GM12878 (cell line): ENCODE results near the gene PPIE. TPM values are rescaled to one million over a fixed set of nuclear protein-coding genes. Genes with fewer than 3 reads are reported as not detected.
"Not testable (repeated sequence)": the region's sequence is repeated elsewhere in the genome, so short reads cannot be mapped to it uniquely, and the experiment has no call there.

Source experiments
- ATAC-seq: fragments of 200-7000 bp; cut with Tn5 transposase; 3 replicates; pipeline ENCODE4 v1.9.1; 2020; ENCODE audit warnings: mild to moderate bottlenecking, moderate library complexity
- BruUV-seq: library from RNA; stranded (reverse); fragments of 400-500 nt; replicated peaks from 2 replicates; lab custom pipeline; 2021; lab: Mats Ljungman, UMichigan
- CTCF ChIA-PET: fragments of 300-600 bp; sonication (Branson Sonifier 250); formaldehyde crosslinking; extraction: SDS; loops from one replicate; lab custom pipeline; 2021; ENCODE audit warnings: inconsistent platforms; lab: Yijun Ruan, JAX
- POLR2A ChIA-PET: fragments of 350-600 bp; formaldehyde crosslinking; extraction: SDS; loops from one replicate; lab custom pipeline; 2021; ENCODE audit warnings: inconsistent platforms; lab: Charles Lee
- RAD21 ChIA-PET: fragments of 300-600 bp; sonication (Branson Sonifier 250); formaldehyde crosslinking; loops from one replicate; lab custom pipeline; 2023; ENCODE audit warnings: antibody characterized with exemption; ENCODE audit not compliant: unreplicated experiment; lab: Charles Lee
- SMC1A ChIA-PET: fragments of 300-600 bp; sonication (Branson Sonifier 250); formaldehyde crosslinking; loops from one replicate; lab custom pipeline; 2023; ENCODE audit not compliant: unreplicated experiment, uncharacterized antibody; lab: Charles Lee
- DNase-seq: peaks from one replicate; pipeline ENCODE4 v3.0.0-alpha.2; 2011; ENCODE audit warnings: low read depth, low spot score
- FAIRE-seq: peaks from 3 replicates; lab custom pipeline; 2011; peaks lifted over from hg19 to GRCh38; lab: Jason Lieb, UNC
- H2AFZ ChIP-seq: 2 replicates; pipeline ENCODE4 v1.6.0; 2011; ENCODE audit warnings: low read depth, low read length, control low read depth; ENCODE audit not compliant: control insufficient read depth
- H3K27ac ChIP-seq: 2 replicates; pipeline ENCODE4 v1.5.1; 2011; ENCODE audit warnings: control low read depth; ENCODE audit not compliant: control insufficient read depth, insufficient read depth
- H3K27me3 ChIP-seq, 2 experiments: replicated peaks in 1 of 2; 2 replicates each; pipeline versions ENCODE4 v1.6.0 to v1.6.1; 2011; ENCODE audit warnings: low read length in 1 of 2; ENCODE audit not compliant: control insufficient read depth in 2 of 2, insufficient read depth in 2 of 2
- H3K36me3 ChIP-seq, 2 experiments: 2 replicates each; pipeline ENCODE4 v1.5.1; 2011; ENCODE audit warnings: low read length in 1 of 2; ENCODE audit not compliant: control insufficient read depth in 2 of 2, insufficient read depth in 2 of 2
- H3K4me1 ChIP-seq: 2 replicates; pipeline ENCODE4 v1.6.1; 2011; ENCODE audit warnings: mild to moderate bottlenecking, low read length, moderate library complexity, mixed read lengths; ENCODE audit not compliant: control insufficient read depth, insufficient read depth
- H3K4me2 ChIP-seq: 2 replicates; pipeline ENCODE4 v1.6.0; 2011; ENCODE audit warnings: control low read depth; ENCODE audit not compliant: control insufficient read depth, insufficient read depth
- H3K4me3 ChIP-seq: fragments of 200-600 bp; sonication (generic); 2 replicates; pipeline ENCODE4 v1.5.1; 2016
- H3K79me2 ChIP-seq: 2 replicates; pipeline ENCODE4 v1.6.0; 2011; ENCODE audit warnings: low read length; ENCODE audit not compliant: control insufficient read depth, insufficient read depth
- H3K9ac ChIP-seq: 2 replicates; pipeline ENCODE4 v1.8.0; 2011; ENCODE audit warnings: low read length, control low read depth, mixed read lengths; ENCODE audit not compliant: control insufficient read depth, insufficient read depth
- H3K9me3 ChIP-seq: replicated peaks from 3 replicates; pipeline ENCODE4 v1.5.1; 2011; ENCODE audit warnings: mild to moderate bottlenecking, low read length; ENCODE audit not compliant: control insufficient read depth, insufficient read depth
- H4K20me1 ChIP-seq: 2 replicates; pipeline ENCODE4 v1.6.0; 2011; ENCODE audit not compliant: control insufficient read depth, insufficient read depth
- POLR2A ChIP-seq: IDR thresholded peaks from 2 replicates; pipeline ENCODE4 v1.6.1; 2011; ENCODE audit warnings: low read depth, mild to moderate bottlenecking, low read length
- RAD51 ChIP-seq: fragments of 450-650 bp; IDR thresholded peaks from 2 replicates; pipeline ENCODE4 v1.6.1; 2016; ENCODE audit warnings: moderate library complexity, mild to moderate bottlenecking, inconsistent platforms
- ZNF207 ChIP-seq: fragments of 450-650 bp; IDR thresholded peaks from 2 replicates; pipeline ENCODE4 v1.6.1; 2014; ENCODE audit warnings: antibody characterized with exemption, mild to moderate bottlenecking, borderline replicate concordance
- WGBS: methylation state at CpG from one replicate; pipeline ENCODE4 v1.1.6; 2016; ENCODE audit warnings: low lambda C conversion rate; ENCODE audit not compliant: insufficient replicate concordance, insufficient coverage; ENCODE audit errors: missing lambda C conversion rate; 5-methylcytosine and 5-hydroxymethylcytosine counted together
- in situ Hi-C: fragments of 300-500 bp; cut with MboI; formaldehyde crosslinking; loops from 9 replicates; pipeline ENCODE4 v1.14.3; 2018; ENCODE audit warnings: mixed read lengths
- intact Hi-C: fragments of 100-400 bp; cut with micrococcal nuclease; formaldehyde crosslinking; loops from one replicate; pipeline ENCODE4 v1.14.2; 2022; ENCODE audit not compliant: unreplicated experiment
- polyA plus RNA-seq, 11 experiments: library from polyadenylated mRNA; depleted of rRNA in 4 of 11; unstranded in 6 of 11; stranded (reverse) in 5 of 11; fragments of >200 nt; fragmentation: Nextera tagmentation in 4 of 11; fragmentation: Illumina TruSeq in 1 of 11; extraction: Ambion mirVana in 4 of 11; extraction: Trizol in 1 of 11; gene quantifications; 1 replicate in 1 of 11; 2 replicates in 10 of 11; pipeline versions ENCODE4 v1.2.1 to v1.2.3, GENCODE V29; 2011 to 2016; ENCODE audit warnings: inconsistent platforms in 2 of 11, missing spikeins in 2 of 11, low read depth in 1 of 11
- total RNA-seq, 4 experiments: library from RNA; depleted of rRNA in 3 of 4; stranded (reverse); fragments of >200 nt in 3 of 4; fragmentation: Illumina TruSeq in 1 of 4; extraction: Trizol in 1 of 4; gene quantifications; 2 replicates each; pipeline versions ENCODE4 v1.2.1 to v1.2.3, GENCODE V29; 2013 to 2021

Gene PPIE
- total and polyA plus RNA-seq, 10 of the 15 experiments (the other 5 are each of a cell fraction or from before 2014, with no cell fraction given), result 36.6 to 163 (median 70.1) TPM

GRCh38 chr1:39762550-39763540, 24.2 kb downstream of the PPIE start:
- Histone ChIP-seq H3K4me1 (no peaks in the 10 kb centered on the region), H3K27me3 (no peaks in the 10 kb centered on the region), H4K20me1 (no peaks in the 10 kb centered on the region), H3K4me2 (no peak overlapping the region), H3K36me3 (peaks cover 0 to 5% of the 10 kb centered on the region in 2 experiments; a peak in 1 of 4 replicates), H3K79me2 (no peaks in the 10 kb centered on the region), H3K4me3 (no peak overlapping the region), H2AFZ (no peak overlapping the region), H3K9ac (no peak overlapping the region), H3K9me3 (no peaks in the 10 kb centered on the region), H3K27ac (no peak overlapping the region)
- BruUV-seq, result no TSS peak
- no peak for DNase-seq
- no peak for ATAC-seq
- in situ Hi-C loops (no loop called here), intact Hi-C loops (no loop called here)
- ChIA-PET CTCF (no interaction called here), POLR2A (no interaction called here), RAD21 (no interaction called here), SMC1A (no interaction called here)
- TF ChIP-seq ZNF207 (no peak), POLR2A (0 out of 2 replicates have a peak, but pooled peaks have one; percentile 22), RAD51 (no peak)
- 79% methylated on average over 29 of the region's 30 CpGs for WGBS
- FAIRE-seq, result no peak

GRCh38 chr1:39763619-39764374, 25.1 kb downstream of the PPIE start:
- CTCF ChIA-PET, DNase-seq, H2AFZ ChIP-seq, ATAC-seq, H3K79me2 ChIP-seq, H3K4me2 ChIP-seq, H3K36me3 ChIP-seq, in situ Hi-C loops, BruUV-seq, POLR2A ChIA-PET, SMC1A ChIA-PET, H3K27me3 ChIP-seq, H4K20me1 ChIP-seq, RAD21 ChIA-PET, H3K9ac ChIP-seq, H3K4me1 ChIP-seq, FAIRE-seq, H3K9me3 ChIP-seq, H3K27ac ChIP-seq, intact Hi-C loops, H3K4me3 ChIP-seq: not testable (repeated sequence)
- 76% methylated on average over 15 of the region's 18 CpGs for WGBS

- BruUV-seq, H3K9me3 ChIP-seq, SMC1A ChIA-PET, RAD21 ChIA-PET, CTCF ChIA-PET, intact Hi-C loops, ATAC-seq, H3K27ac ChIP-seq, H4K20me1 ChIP-seq, FAIRE-seq, H3K36me3 ChIP-seq, H2AFZ ChIP-seq, DNase-seq, H3K79me2 ChIP-seq, H3K4me1 ChIP-seq, H3K4me2 ChIP-seq, H3K4me3 ChIP-seq, in situ Hi-C loops, POLR2A ChIA-PET, H3K9ac ChIP-seq, H3K27me3 ChIP-seq: not testable (repeated sequence)
- WGBS, result 92% methylated on average over 8 of the region's 19 CpGs
Measured at GRCh38 chr1:39764512-39764911, 25.8 kb downstream of the PPIE start.
